Mononuclear cell (primary cell): Measurements from ENCODE around the gene LRRC27. TPM values are rescaled to one million over a fixed set of nuclear protein-coding genes. Genes with fewer than 3 reads are reported as not detected.

Experiments
- H3K27me3 ChIP-seq: 2 replicates; pipeline ENCODE4 v1.6.0; 2011; ENCODE audit warnings: low read length, control low read depth; ENCODE audit not compliant: insufficient read depth
- H3K4me1 ChIP-seq: 2 replicates; pipeline ENCODE4 v1.5.1; 2011; ENCODE audit warnings: mild to moderate bottlenecking, low read length, control low read depth; ENCODE audit not compliant: insufficient read depth
- H3K4me3 ChIP-seq: 2 replicates; pipeline ENCODE4 v1.5.1; 2011; ENCODE audit warnings: mild to moderate bottlenecking, low read length, moderate library complexity
- H3K9me3 ChIP-seq: 2 replicates; pipeline ENCODE4 v1.5.1; 2011; ENCODE audit warnings: low read depth, mild to moderate bottlenecking, control low read depth, low read length
- total RNA-seq: library from RNA; depleted of rRNA; stranded (reverse); fragments of >200 nt; gene quantifications from one replicate; pipeline ENCODE4 v1.2.3, GENCODE V29; 2012

Gene LRRC27
- total RNA-seq, 1 donor, result 1.4 TPM

DNA sequence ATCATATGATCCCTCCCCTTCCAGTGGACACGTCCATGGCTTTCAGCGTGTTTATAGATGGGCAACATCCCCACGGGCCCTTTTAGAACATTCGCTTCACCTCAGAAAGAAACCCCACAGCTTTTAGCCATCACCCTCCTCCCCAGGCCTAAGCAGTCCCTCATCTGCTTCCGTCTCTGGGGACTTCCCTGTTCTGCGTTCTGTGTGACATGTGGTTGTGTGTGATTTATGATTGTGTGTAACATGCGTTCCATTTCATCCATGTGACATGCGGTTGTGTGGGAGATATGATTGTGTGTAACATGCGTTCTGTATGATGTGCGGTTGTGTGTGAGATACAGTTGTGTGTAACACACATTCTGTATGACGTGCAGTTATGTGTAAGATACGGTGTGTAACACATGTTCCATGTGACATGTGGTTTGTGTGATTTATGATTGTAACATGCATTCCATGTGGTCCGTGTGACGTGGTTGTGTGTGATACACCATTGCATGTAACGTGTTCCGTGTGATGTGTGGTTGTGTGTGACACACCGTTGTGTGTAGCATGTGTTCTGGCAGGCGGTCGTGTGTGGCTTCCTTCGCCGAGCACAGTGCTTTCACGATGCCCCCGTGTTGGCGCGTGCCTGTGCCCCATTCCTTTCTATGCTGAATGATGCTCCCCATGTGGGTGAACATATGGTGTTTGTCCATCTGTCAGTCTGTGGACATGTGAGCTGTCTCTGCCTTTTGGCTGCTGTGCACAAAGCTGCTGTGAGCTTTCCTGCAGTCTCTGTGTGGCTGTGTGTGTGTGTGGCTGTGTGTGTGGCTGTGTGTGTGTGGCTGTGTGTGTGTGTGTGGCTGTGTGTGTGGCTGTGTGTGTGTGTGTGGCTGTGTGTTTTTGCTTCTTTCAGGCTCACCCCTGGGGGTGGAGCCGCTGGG lies 91.2 kb downstream of the LRRC27 start:
- peaks cover 56% of the 10 kb centered on the region for H3K4me1 ChIP-seq
- H3K27me3 ChIP-seq, result no peaks in the 10 kb centered on the region
- H3K4me3 ChIP-seq, result no peak overlapping the region
- no peaks in the 10 kb centered on the region for H3K9me3 ChIP-seq

DNA sequence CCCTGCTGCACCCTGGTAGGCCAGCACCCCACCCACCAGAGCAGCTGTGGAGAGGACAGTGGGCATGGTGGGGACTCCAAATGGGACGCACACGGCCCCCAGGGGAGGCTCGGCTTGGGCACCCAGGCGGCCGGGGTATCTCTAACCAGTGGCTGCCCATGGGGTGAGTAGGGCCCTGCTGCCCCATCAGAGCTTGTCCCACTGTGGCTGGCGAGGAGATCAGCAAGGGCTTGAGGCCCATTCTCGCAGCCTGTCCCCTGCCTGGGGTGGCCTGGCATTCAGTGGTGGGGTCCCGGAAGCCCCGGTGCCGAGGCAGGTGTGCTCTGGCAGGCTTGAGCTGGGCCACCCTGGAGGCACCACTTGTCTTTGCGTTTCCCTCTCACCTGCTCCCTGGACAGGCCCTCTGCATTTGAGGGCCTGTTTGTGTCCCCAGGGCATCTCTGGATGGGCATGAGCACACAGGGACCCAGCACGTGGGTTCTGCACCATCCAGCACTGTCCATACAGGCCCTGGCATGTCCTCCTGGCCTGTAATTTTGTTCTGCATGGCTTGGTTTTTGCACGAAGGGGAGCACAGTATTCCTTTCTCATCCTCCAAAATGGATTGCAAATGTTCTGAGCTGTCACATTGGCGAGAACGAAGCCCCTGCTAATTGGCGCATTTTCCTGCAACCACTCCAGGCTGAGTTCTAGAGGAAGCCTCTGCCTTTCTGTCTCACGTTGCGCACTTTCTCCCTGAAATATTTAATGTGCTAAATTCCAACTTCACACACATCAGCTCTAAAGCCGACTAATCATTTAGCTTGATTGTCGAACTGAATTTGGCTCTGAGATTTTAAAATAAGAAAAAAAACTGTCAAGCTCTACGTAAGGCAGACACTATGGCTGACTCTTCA lies 92.2 kb downstream of the LRRC27 start:
- no peaks in the 10 kb centered on the region for H3K9me3 ChIP-seq
- H3K27me3 ChIP-seq, result no peaks in the 10 kb centered on the region
- H3K4me3 ChIP-seq, result no peak overlapping the region
- H3K4me1 ChIP-seq, result peaks cover 46% of the 10 kb centered on the region

DNA sequence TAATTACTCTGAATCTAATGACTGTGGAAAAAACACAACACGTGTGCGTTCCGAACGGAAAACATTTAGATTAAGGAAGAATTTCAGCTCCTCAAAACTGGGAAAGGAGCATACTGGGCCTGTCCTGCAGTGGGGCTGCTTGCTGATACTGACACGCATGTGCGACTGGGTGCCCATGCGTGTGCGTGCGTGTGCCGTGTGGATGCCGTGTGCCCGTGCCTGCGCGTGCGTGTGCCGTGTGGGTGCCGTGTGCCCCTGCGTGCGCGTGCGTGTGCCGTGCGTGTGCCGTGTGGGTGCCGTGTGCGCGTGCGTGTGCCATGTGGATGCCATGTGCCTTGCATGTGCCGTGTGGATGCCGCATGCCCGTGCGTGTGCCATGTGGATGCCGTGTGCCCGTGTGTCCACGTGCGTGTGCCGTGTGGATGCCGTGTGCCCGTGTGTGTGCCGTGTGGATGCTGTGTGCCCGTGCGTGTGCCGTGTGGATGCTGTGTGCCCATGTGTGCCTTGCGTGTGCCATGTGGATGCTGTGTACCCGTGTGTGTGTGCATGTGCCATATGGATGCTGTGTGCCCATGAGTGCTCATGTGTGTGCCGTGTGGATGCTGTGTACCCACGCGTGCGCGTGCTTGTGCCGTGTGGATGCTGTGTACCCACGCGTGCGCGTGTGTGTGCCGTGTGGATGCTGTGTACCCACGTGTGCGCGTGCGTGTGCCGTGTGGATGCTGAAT lies 93.2 kb downstream of the LRRC27 start:
- no peaks in the 10 kb centered on the region for H3K9me3 ChIP-seq
- H3K4me1 ChIP-seq, result peaks cover 46% of the 10 kb centered on the region
- no peaks in the 10 kb centered on the region for H3K27me3 ChIP-seq
- H3K4me3 ChIP-seq, result no peak overlapping the region

DNA sequence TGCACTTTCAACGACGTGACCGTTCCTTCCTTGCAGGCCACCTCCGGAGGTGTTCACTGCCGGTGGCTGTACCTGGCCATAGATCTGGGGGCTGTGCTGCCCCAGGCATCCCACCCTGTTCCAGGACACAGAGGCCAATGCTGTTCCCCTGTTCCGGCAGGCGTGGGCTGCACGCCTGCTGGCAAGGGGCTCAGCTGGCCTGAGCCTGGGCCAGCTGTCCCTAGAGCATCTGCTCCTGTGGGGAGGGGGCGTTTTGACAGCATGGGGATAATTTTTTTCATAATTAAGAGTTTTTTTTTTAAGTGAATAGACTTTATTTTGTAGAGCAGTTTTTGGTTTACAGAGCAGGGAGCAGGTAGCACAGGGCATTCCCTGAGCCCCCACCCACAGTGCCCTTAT lies 93.8 kb downstream of the LRRC27 start:
- Histone ChIP-seq H3K9me3 (no peaks in the 10 kb centered on the region), H3K4me3 (no peak overlapping the region), H3K4me1 (peaks cover 41% of the 10 kb centered on the region), H3K27me3 (no peaks in the 10 kb centered on the region)

DNA sequence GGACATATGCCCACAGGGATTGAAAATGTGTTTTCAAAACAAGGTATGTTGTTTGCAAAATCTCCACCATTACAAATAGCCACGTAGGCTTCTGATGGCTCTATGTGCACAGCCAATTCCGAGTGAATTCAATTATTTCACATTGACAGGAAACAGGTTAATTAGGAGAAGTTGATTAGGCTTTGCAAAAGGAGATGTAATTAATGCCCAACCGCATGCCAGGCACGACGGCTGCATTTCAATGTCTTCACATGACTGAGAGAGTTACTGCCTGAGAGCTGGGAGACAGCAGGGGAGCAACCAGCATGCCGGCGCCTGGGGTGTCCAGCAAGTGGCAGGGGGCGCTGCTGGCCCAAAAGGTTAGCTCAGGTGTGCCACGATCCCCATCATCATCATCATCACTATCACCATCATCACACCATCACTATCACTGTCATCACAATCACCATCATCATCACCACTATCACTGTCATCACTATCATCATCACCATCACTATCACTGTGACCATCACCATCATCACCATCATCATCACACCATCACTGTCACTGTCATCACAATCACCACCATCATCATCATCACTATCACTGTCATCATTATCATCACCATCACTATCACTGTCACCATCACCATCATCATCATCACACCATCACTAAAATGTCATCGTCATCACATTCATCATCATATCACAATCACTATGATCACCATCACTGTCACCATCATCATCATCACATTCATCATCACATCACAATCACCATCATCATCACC lies 95.2 kb downstream of the LRRC27 start:
- Histone ChIP-seq H3K9me3 (no peaks in the 10 kb centered on the region), H3K4me1 (peaks cover 26% of the 10 kb centered on the region), H3K4me3 (no peak overlapping the region), H3K27me3 (no peaks in the 10 kb centered on the region)

DNA sequence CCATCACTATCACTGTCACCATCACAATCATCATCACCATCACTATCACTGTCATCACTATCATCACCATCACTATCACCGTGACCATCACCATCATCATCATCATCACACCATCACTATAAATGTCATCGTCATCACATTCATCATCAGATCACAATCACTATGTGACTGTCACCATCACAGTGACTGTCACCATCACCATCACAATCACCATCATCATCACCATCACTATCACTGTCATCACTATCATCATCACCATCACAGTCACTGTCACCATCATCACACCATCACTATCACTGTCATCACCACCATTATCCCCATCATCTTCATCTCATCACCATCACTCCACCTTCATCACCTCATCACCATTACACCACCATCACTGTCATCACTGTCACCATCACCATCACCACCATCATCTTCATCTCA lies 96.0 kb downstream of the LRRC27 start:
- H3K9me3 ChIP-seq, result no peaks in the 10 kb centered on the region
- peaks cover 19% of the 10 kb centered on the region for H3K4me1 ChIP-seq
- H3K27me3 ChIP-seq, result no peaks in the 10 kb centered on the region
- no peak overlapping the region for H3K4me3 ChIP-seq

DNA sequence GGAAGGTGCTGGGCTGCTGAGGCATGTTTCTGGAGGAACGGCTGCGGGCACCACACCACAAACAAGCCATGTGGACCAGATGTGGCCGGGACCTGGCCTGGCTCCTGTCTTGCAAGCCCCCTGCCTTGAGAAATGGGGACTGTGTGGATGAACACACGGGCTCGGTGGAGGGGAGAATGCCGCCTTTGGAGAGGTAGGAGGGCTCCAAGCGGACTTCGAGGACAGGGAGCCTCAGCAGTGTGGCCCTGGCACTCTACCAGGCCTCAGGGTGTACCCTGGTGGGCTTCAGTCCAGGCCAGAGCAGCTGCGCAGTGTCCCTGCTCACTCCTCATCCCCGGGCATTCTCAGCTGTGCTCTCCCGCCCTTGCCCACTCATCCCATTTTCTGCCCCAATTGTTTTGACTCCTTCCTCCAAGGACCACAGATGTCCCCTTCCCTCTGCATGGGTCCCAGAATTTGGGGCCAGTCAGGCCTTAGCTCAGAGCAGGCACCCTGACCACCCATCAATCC lies 96.5 kb downstream of the LRRC27 start:
- Histone ChIP-seq H3K27me3 (no peaks in the 10 kb centered on the region), H3K4me3 (no peak overlapping the region), H3K9me3 (no peaks in the 10 kb centered on the region), H3K4me1 (peaks cover 13% of the 10 kb centered on the region)

Other genes with a start within 250 kb of the LRRC27 start
- gene DPYSL4, start 145.2 kb upstream of the LRRC27 start, total RNA-seq, result 0.21 TPM
- 4.2 TPM for gene STK32C, start 24.2 kb upstream of the LRRC27 start, total RNA-seq
- 17.9 TPM for gene PWWP2B, start 65.0 kb downstream of the LRRC27 start, total RNA-seq
- gene INPP5A, start 205.6 kb downstream of the LRRC27 start, total RNA-seq, result 18.6 TPM